K562 (cell line): ENCODE measurements around the gene BOD1L1. TPM values are rescaled to one million over a fixed set of nuclear protein-coding genes. Genes with fewer than 3 reads are reported as not detected.

Source experiments
- ATAC-seq: fragments of 200-7000 bp; cut with Tn5 transposase; 3 replicates; pipeline ENCODE4 v1.9.1; 2020; ENCODE audit warnings: moderate library complexity
- BruUV-seq: library from RNA; stranded (reverse); fragments of 400-500 nt; replicated peaks from 2 replicates; lab custom pipeline; 2021; lab: Mats Ljungman, UMichigan
- CTCF ChIA-PET: fragments of 300-600 bp; formaldehyde crosslinking; extraction: SDS; loops from one replicate; lab custom pipeline; 2021; ENCODE audit warnings: low intra/inter-chr PET ratio; lab: Yijun Ruan, JAX
- POLR2A ChIA-PET: fragments of 300-600, 350-650 bp; sonication (Branson Sonifier 250); formaldehyde crosslinking; extraction: SDS; loops from one replicate; lab custom pipeline; 2021; ENCODE audit warnings: antibody characterized with exemption, inconsistent platforms; lab: Yijun Ruan, JAX
- DNase-seq, 4 experiments: peaks; one replicate each; pipeline versions ENCODE4 v3.0.0 to v3.0.0-alpha.2; 2011 to 2018; ENCODE audit warnings: low spot score in 3 of 4, mixed read lengths in 3 of 4; ENCODE audit errors: extremely low read depth in 1 of 4
- FAIRE-seq: peaks from 2 replicates; lab custom pipeline; 2011; peaks lifted over from hg19 to GRCh38; lab: Jason Lieb, UNC
- H2AFZ ChIP-seq: 2 replicates; pipeline ENCODE4 v1.6.0; 2011; ENCODE audit warnings: low read depth, low read length, control low read depth, inconsistent platforms
- H3K27ac ChIP-seq: fragments of 200-600 bp; 3 replicates; pipeline ENCODE4 v1.8.0; 2011; ENCODE audit warnings: low read depth, mild to moderate bottlenecking, control low read depth, inconsistent platforms, low read length, moderate library complexity, mixed read lengths; ENCODE audit errors: extremely low read depth
- H3K27me3 ChIP-seq, 2 experiments: fragments of 300-600 bp in 1 of 2; 2 replicates in 1 of 2; 3 replicates in 1 of 2; pipeline versions ENCODE4 v1.6.0 to v1.8.0; 2011; ENCODE audit warnings: inconsistent platforms in 2 of 2, low read length in 2 of 2, mild to moderate bottlenecking in 1 of 2, mixed read lengths in 1 of 2, moderate library complexity in 1 of 2; ENCODE audit not compliant: control insufficient read depth in 2 of 2, insufficient read depth in 2 of 2
- H3K36me3 ChIP-seq: fragments of 300-600 bp; 3 replicates; pipeline ENCODE4 v1.8.0; 2011; ENCODE audit warnings: mild to moderate bottlenecking, low read length, inconsistent platforms; ENCODE audit not compliant: control insufficient read depth, insufficient read depth
- H3K4me1 ChIP-seq, 2 experiments: fragments of 200-600 bp in 1 of 2; replicated peaks in 1 of 2; 2 replicates in 1 of 2; 3 replicates in 1 of 2; pipeline versions ENCODE4 v1.5.1 to v1.8.0; 2011; ENCODE audit warnings: inconsistent platforms in 2 of 2, low read length in 2 of 2, mild to moderate bottlenecking in 1 of 2, mixed read lengths in 1 of 2, moderate library complexity in 1 of 2; ENCODE audit not compliant: control insufficient read depth in 2 of 2, insufficient read depth in 2 of 2
- H3K4me2 ChIP-seq: 2 replicates; pipeline ENCODE4 v1.6.1; 2011; ENCODE audit warnings: low read length, control low read depth, inconsistent platforms, mixed read lengths; ENCODE audit not compliant: insufficient read depth
- H3K4me3 ChIP-seq: fragments of 200-600 bp; sonication (generic), shearing (Covaris generic); 2 replicates; pipeline ENCODE4 v1.5.1; 2016; ENCODE audit warnings: control low read depth, inconsistent platforms
- H3K79me2 ChIP-seq: fragments of 200-600 bp; 3 replicates; pipeline ENCODE4 v1.8.0; 2011; ENCODE audit warnings: low read length, inconsistent platforms; ENCODE audit not compliant: control insufficient read depth, insufficient read depth
- H3K9ac ChIP-seq, 2 experiments: 2 replicates each; pipeline versions ENCODE4 v1.6.0 to v1.6.1; 2011; ENCODE audit warnings: low read depth in 2 of 2, low read length in 2 of 2, control low read depth in 1 of 2, inconsistent platforms in 1 of 2, mild to moderate bottlenecking in 1 of 2, mixed read lengths in 1 of 2; ENCODE audit not compliant: insufficient read depth in 1 of 2
- H3K9me1 ChIP-seq: one replicate; pipeline ENCODE4 v1.6.0; 2011; ENCODE audit warnings: inconsistent platforms, mild to moderate bottlenecking, low read length, moderate library complexity; ENCODE audit not compliant: control insufficient read depth, insufficient read depth
- H3K9me3 ChIP-seq: replicated peaks from 2 replicates; pipeline ENCODE4 v1.5.1; 2011; ENCODE audit warnings: low read depth, low read length, inconsistent platforms; ENCODE audit not compliant: control insufficient read depth, insufficient read depth
- H4K20me1 ChIP-seq: replicated peaks from 2 replicates; pipeline ENCODE4 v1.6.1; 2011; ENCODE audit warnings: low read length, inconsistent platforms, mixed read lengths; ENCODE audit not compliant: control insufficient read depth, insufficient read depth
- CTCF ChIP-seq, 3 experiments: IDR thresholded peaks in 2 of 3; conservative IDR thresholded peaks in 1 of 3; 2 replicates each; pipeline ENCODE4 v1.5.1; 2011 to 2012; ENCODE audit warnings: low read length in 3 of 3, mild to moderate bottlenecking in 3 of 3, control low read depth in 2 of 3, improper control_type of control experiment in 1 of 3, inconsistent platforms in 1 of 3, low read depth in 1 of 3, mixed read lengths in 1 of 3, moderate library complexity in 1 of 3; ENCODE audit not compliant: insufficient read depth in 2 of 3
- JUND ChIP-seq, 2 experiments: IDR thresholded peaks; 2 replicates in 1 of 2; 3 replicates in 1 of 2; pipeline ENCODE4 v1.6.1; 2011; ENCODE audit warnings: borderline replicate concordance in 2 of 2, low read depth in 2 of 2, low read length in 2 of 2, improper control_type of control experiment in 1 of 2, missing biosample characterization in 1 of 2, missing genetic modification characterization in 1 of 2, missing genetic modification reagents in 1 of 2
- KLF13 ChIP-seq: fragments of 450-650 bp; IDR thresholded peaks from 2 replicates; pipeline ENCODE4 v1.6.1; 2016; ENCODE audit warnings: missing genetic modification characterization, low read depth, mild to moderate bottlenecking, missing compliant biosample characterization, moderate library complexity, borderline replicate concordance
- NR4A1 ChIP-seq, 2 experiments: fragments of 250-450 bp in 1 of 2; fragments of 450-650 bp in 1 of 2; sonication (Bioruptor Pico) in 1 of 2; IDR thresholded peaks; 2 replicates each; pipeline versions ENCODE4 v1.4.0 to v1.6.1; 2016 to 2020; ENCODE audit warnings: mild to moderate bottlenecking in 2 of 2, missing compliant biosample characterization in 1 of 2, missing genetic modification characterization in 1 of 2, moderate library complexity in 1 of 2
- POLR2AphosphoS2 ChIP-seq: IDR thresholded peaks from 2 replicates; pipeline ENCODE4 v1.6.1; 2012; ENCODE audit warnings: low read length, improper control_type of control experiment
- RB1 ChIP-seq: fragments of 450-650 bp; IDR thresholded peaks from 2 replicates; pipeline ENCODE4 v1.6.1; 2017; ENCODE audit warnings: low read depth, mild to moderate bottlenecking
- SMARCA4 ChIP-seq: fragments of 450-650 bp; IDR thresholded peaks from 2 replicates; pipeline ENCODE4 v1.6.1; 2016
- SP2 ChIP-seq: IDR thresholded peaks from 2 replicates; pipeline ENCODE4 v1.6.1; 2011; ENCODE audit warnings: mild to moderate bottlenecking, low read depth, low read length, moderate library complexity; ENCODE audit not compliant: poor library complexity, severe bottlenecking; ENCODE audit errors: extremely low read depth
- SRSF1 ChIP-seq: fragments of 200-400 bp; formaldehyde crosslinking; IDR thresholded peaks from 2 replicates; pipeline ENCODE4 v1.6.1; 2017; ENCODE audit warnings: mild to moderate bottlenecking, low read depth, low read length, moderate library complexity
- SRSF7 ChIP-seq: fragments of 200-400 bp; formaldehyde crosslinking; optimal IDR thresholded peaks from 2 replicates; pipeline ENCODE3; 2017; ENCODE audit warnings: mild to moderate bottlenecking, low read depth, low read length
- TBL1XR1 ChIP-seq, 2 experiments: IDR thresholded peaks; 2 replicates each; pipeline ENCODE4 v1.6.1; 2012; ENCODE audit warnings: improper control_type of control experiment in 2 of 2, low read length in 2 of 2, mild to moderate bottlenecking in 1 of 2
- TEAD1 ChIP-seq, 2 experiments: fragments of 450-650 bp in 1 of 2; sonication (generic) in 1 of 2; formaldehyde crosslinking; IDR thresholded peaks; 2 replicates each; pipeline versions ENCODE4 v1.4.0 to v1.8.0; 2020 to 2022; ENCODE audit warnings: mild to moderate bottlenecking in 2 of 2, missing genetic modification reagents in 1 of 2
- ZBTB1 ChIP-seq: sonication (generic); formaldehyde crosslinking; IDR thresholded peaks from 2 replicates; pipeline ENCODE4 v1.8.1; 2023; ENCODE audit warnings: missing genetic modification reagents, low read depth, mild to moderate bottlenecking, borderline replicate concordance
- ZC3H4 ChIP-seq: sonication (generic); formaldehyde crosslinking; IDR thresholded peaks from 2 replicates; pipeline ENCODE4 v1.9.0; 2021; ENCODE audit warnings: missing genetic modification reagents, borderline replicate concordance
- ZFP36 ChIP-seq: fragments of 150-350 bp; IDR thresholded peaks from 2 replicates; pipeline ENCODE4 v1.6.1; 2018; ENCODE audit warnings: low read length, low read depth; ENCODE audit not compliant: partially characterized antibody
- ZKSCAN1 ChIP-seq: fragments of 150-350 bp; IDR thresholded peaks from 2 replicates; pipeline ENCODE4 v1.6.1; 2016; ENCODE audit warnings: low read depth, low read length
- ZNF584 ChIP-seq: fragments of 200-800 bp; sonication (Bioruptor generic); IDR thresholded peaks from 2 replicates; pipeline ENCODE4 v1.6.1; 2016; ENCODE audit warnings: low read depth, mild to moderate bottlenecking, missing genetic modification characterization, missing compliant biosample characterization
- WGBS: fragments of 100-300 bp; shearing (Covaris generic); methylation state at CpG from one replicate; pipeline ENCODE4 v1.1.6; 2016; ENCODE audit warnings: low coverage, mixed read lengths; ENCODE audit not compliant: insufficient coverage; ENCODE audit errors: missing lambda C conversion rate; 5-methylcytosine and 5-hydroxymethylcytosine counted together
- in situ Hi-C: fragments of 300-500 bp; cut with MboI; formaldehyde crosslinking; loops from 4 replicates; pipeline ENCODE4 v1.15.0; 2018; ENCODE audit warnings: inconsistent platforms, mixed read lengths
- intact Hi-C: fragments of 100-400 bp; cut with micrococcal nuclease; formaldehyde crosslinking; loops from 2 replicates; pipeline ENCODE4 v1.14.2; 2022
- polyA plus RNA-seq, 8 experiments: library from polyadenylated mRNA; depleted of rRNA in 4 of 8; stranded (reverse) in 5 of 8; unstranded in 3 of 8; fragments of >200 nt; fragmentation: Nextera tagmentation in 2 of 8; fragmentation: Illumina TruSeq in 1 of 8; extraction: Ambion mirVana in 2 of 8; extraction: Trizol in 1 of 8; gene quantifications; 2 replicates each; pipeline versions ENCODE4 v1.2.1 to v1.2.3, GENCODE V29; 2011 to 2014; ENCODE audit warnings: inconsistent platforms in 1 of 8, missing spikeins in 1 of 8
- total RNA-seq, 7 experiments: library from RNA; depleted of rRNA in 6 of 7; stranded (reverse); fragments of >200 nt in 6 of 7; fragmentation: Illumina TruSeq in 2 of 7; extraction: Trizol in 2 of 7; gene quantifications; 2 replicates each; pipeline versions ENCODE4 v1.2.1 to v1.2.3, GENCODE V29; 2011 to 2021; ENCODE audit warnings: low replicate concordance in 1 of 7
- TF ChIP-seq, protein P1 (sequence below): fragments of 450-650 bp; formaldehyde crosslinking; IDR thresholded peaks from 2 replicates; pipeline ENCODE4 v1.4.0; 2020; ENCODE audit warnings: mild to moderate bottlenecking, moderate library complexity

BOD1L1 gene
- total and polyA plus RNA-seq, 9 of the 15 experiments (the other 6 are each of a cell fraction or from before 2014, with no cell fraction given) = 4.8 to 23.2 (median 17.7) TPM

DNA sequence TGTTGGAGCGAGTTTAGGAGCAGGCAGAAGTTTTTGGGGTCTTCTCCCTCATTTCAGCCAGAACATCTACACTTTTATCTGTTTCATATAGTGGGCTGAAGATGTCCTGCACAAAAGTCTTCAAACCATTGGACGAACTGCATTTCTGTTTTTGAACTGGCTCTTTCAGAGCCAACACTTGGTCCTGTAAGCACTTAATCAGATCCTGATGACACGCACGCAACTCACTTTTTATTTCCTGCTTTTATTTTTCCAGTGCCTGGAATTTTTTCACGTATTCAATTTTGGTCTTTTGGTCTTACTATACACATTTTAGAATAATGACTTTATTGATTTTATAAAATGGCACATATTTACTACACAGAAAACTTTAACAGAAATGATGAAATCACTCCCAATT lies 43.0 kb downstream of the BOD1L1 start:
- no peak overlapping the region for H3K9ac ChIP-seq
- 82% methylated on average over 4 of the region's 5 CpGs for WGBS
- FAIRE-seq = no peak

More for the DNA sequence above, 43.0 kb downstream of the BOD1L1 start:
- Histone ChIP-seq H3K27ac (no peak overlapping the region; the same call in 2 of the 3 replicates), H3K4me2 (no peak overlapping the region), H3K9me1 (no peaks in the 10 kb centered on the region), H3K9me3 (no peaks in the 10 kb centered on the region), H3K4me1 (no peaks in the 10 kb centered on the region), H4K20me1 (no peaks in the 10 kb centered on the region), H3K27me3 (no peaks in the 10 kb centered on the region), H3K4me3 (no peak overlapping the region), H3K36me3 (peaks cover 62% of the 10 kb centered on the region; the same call in 2 of the 3 replicates), H2AFZ (no peak overlapping the region), H3K79me2 (no peaks in the 10 kb centered on the region)
- ChIA-PET POLR2A (no interaction called here), CTCF (no interaction called here)
- ATAC-seq (no peak), DNase-seq (no peak)
- BruUV-seq = no TSS peak
- TF ChIP-seq KLF13 (tag) (no peak), SP2 (no peak), ZNF584 (CRISPR knock-in tag) (no peak), SRSF7 (no peak), JUND (IDR thresholded peaks at IDR 0.05; ENCODE audit: borderline replicate concordance, low read depth, low read length) (no peak), JUND (tag; IDR thresholded peaks at IDR 0.05; ENCODE audit: borderline replicate concordance, low read depth, low read length) (no peak), CTCF (IDR thresholded peaks at IDR 0.05 in 2 of 3, conservative IDR thresholded peaks at IDR 0.05 in 1 of 3; ENCODE audit: insufficient read depth in 2 of 3, low read depth in 1 of 3, low read length in 3 of 3) (no peak), ZKSCAN1 (no peak), SMARCA4 (no peak), RB1 (no peak), POLR2AphosphoS2 (no peak), ZC3H4 (CRISPR knock-in tag) (no peak), ZBTB1 (CRISPR knock-in tag) (no peak), SRSF1 (no peak), TBL1XR1 (IDR thresholded peaks at IDR 0.05; ENCODE audit: low read length in 2 of 2) (no peak), ZFP36 (no peak), NR4A1 (CRISPR knock-in tag; IDR thresholded peaks at IDR 0.05) (no peak), NR4A1 (tag; IDR thresholded peaks at IDR 0.05) (no peak), TEAD1 (CRISPR knock-in tag; IDR thresholded peaks at IDR 0.05) (no peak)
- TF ChIP-seq, protein P1, sequence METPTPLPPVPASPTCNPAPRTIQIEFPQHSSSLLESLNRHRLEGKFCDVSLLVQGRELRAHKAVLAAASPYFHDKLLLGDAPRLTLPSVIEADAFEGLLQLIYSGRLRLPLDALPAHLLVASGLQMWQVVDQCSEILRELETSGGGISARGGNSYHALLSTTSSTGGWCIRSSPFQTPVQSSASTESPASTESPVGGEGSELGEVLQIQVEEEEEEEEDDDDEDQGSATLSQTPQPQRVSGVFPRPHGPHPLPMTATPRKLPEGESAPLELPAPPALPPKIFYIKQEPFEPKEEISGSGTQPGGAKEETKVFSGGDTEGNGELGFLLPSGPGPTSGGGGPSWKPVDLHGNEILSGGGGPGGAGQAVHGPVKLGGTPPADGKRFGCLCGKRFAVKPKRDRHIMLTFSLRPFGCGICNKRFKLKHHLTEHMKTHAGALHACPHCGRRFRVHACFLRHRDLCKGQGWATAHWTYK (CRISPR knock-in tag) = no peak
- in situ Hi-C loops = no loop called here
- intact Hi-C loops = no loop called here
